ENCODE measurements around the gene PRCC. TPM values are rescaled to one million over a fixed set of nuclear protein-coding genes. Genes with fewer than 3 reads are reported as not detected.

The PRCC gene
- total and polyA plus RNA-seq, 2 of the 8 experiments (the other 6 are each of a cell fraction or from before 2014, with no cell fraction given), result 95.2 to 115 TPM

DNA sequence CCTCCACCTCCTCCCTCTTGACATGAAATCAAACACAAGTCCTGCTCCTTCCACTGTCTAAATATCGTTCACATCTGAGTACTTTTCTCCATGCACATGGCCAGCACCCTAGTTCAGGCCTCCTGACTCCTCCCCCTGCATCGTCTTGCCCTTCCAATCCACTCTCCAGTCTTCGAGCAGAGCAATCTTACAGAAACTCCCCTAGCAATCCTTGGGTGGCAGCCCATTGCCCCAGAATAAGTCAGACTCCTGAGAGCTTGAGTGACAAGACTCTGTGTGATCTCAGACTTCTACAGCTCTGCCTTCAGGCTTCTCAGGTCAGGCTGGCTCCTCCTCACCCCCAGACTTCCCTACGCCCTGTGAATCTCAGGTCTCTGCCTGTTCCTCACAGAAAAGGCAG is 43.8 kb downstream of the PRCC start:
- Histone ChIP-seq H2AK5ac (ENCODE audit: low read depth, low read length) (no peak overlapping the region), H3K14ac (ENCODE audit: insufficient read length) (no peak overlapping the region), H3K27me3 (replicated peaks in 1 of 4; ENCODE audit: control insufficient read depth in 3 of 4, extremely low read depth in 1 of 4, insufficient read depth in 3 of 4, low read length in 3 of 4) (peaks cover 1 to 46% (median 41%) of the 10 kb centered on the region in 4 experiments), H3K4me2 (ENCODE audit: insufficient read depth in 1 of 2, low read depth in 2 of 2, low read length in 2 of 2) (no peak overlapping the region), H2BK15ac (ENCODE audit: low read length) (no peak overlapping the region), H3K18ac (ENCODE audit: extremely low read depth, low read length) (no peak overlapping the region), H3K9ac (replicated peaks in 1 of 4; ENCODE audit: extremely low read depth in 1 of 4, low read depth in 3 of 4, low read length in 3 of 4) (no peak overlapping the region), H3K4me3 (ENCODE audit: extremely low read depth in 1 of 4, insufficient read depth in 2 of 4, low read depth in 3 of 4, low read length in 4 of 4) (no peak overlapping the region), H2AFZ (ENCODE audit: low read length) (no peak overlapping the region), H3K9me3 (ENCODE audit: insufficient read depth in 2 of 2, low read depth in 1 of 2, low read length in 1 of 2) (no peaks in the 10 kb centered on the region), H4K8ac (ENCODE audit: extremely low read depth, insufficient read depth, low read length) (no peak overlapping the region), H4K20me1 (replicated peaks in 1 of 2; ENCODE audit: control insufficient read depth in 1 of 2, insufficient read depth in 2 of 2, low read length in 2 of 2) (no peaks in the 10 kb centered on the region), H2BK20ac (ENCODE audit: low read length) (no peak overlapping the region), H3K23ac (ENCODE audit: insufficient read length) (no peak overlapping the region), H3K79me1 (ENCODE audit: low read depth, low read length) (no peaks in the 10 kb centered on the region), H2BK5ac (ENCODE audit: low read depth, low read length) (no peak overlapping the region), H3K56ac (replicated peaks; ENCODE audit: insufficient read length, low read depth, low read length) (no peak overlapping the region), H3K4ac (replicated peaks; ENCODE audit: insufficient read length, low read depth, low read length) (no peak overlapping the region), H3K27ac (ENCODE audit: low read depth, low read length) (no peak overlapping the region), H2BK120ac (replicated peaks; ENCODE audit: low read depth, low read length) (no peak overlapping the region), H2BK12ac (ENCODE audit: low read depth, low read length) (no peak overlapping the region), H4K91ac (replicated peaks; ENCODE audit: insufficient read length, low read length) (no peak overlapping the region), H4K5ac (ENCODE audit: insufficient read length, low read depth, low read length) (no peak overlapping the region), H3K4me1 (replicated peaks in 1 of 4; ENCODE audit: control insufficient read depth in 3 of 4, insufficient read depth in 4 of 4, low read length in 3 of 4) (peaks cover 0 to 11% (median 5%) of the 10 kb centered on the region in 4 experiments; a peak in 6 of 7 replicates), H3K79me2 (ENCODE audit: control insufficient read depth in 1 of 2, insufficient read depth in 2 of 2, low read length in 2 of 2) (no peaks in the 10 kb centered on the region), H3K36me3 (ENCODE audit: control insufficient read depth in 2 of 4, insufficient read depth in 4 of 4, low read length in 3 of 4) (no peaks in the 10 kb centered on the region), H3K23me2 (ENCODE audit: low read depth, low read length) (peaks cover 2% of the 10 kb centered on the region; the same call in 1 of the 2 replicates)
- no peak for DNase-seq (ENCODE audit: low read depth in 1 of 2, low spot score in 2 of 2)
- POLR2A ChIA-PET (ENCODE audit: partially characterized antibody), result interaction anchor here (0.9 to 1.3 kb wide), 4 partner anchors 10 to 122 kb away, joined by 3 to 6 read pairs (median 3); partner anchors contain the start of gene PRCC
- WGBS, 2 experiments (ENCODE audit: extremely low coverage in 1 of 2, insufficient coverage in 1 of 2, insufficient read length in 1 of 2, insufficient replicate concordance in 2 of 2, low coverage in 1 of 2, low lambda C conversion rate in 2 of 2, missing lambda C conversion rate in 1 of 2), result 76% methylated on average over 4 of the region's 4 CpGs; no CpG with 5 or more reads in 1 of the 2 experiments
- CTCF ChIA-PET (ENCODE audit: partially characterized antibody), result interaction anchor here (1.1 to 31.8 kb wide), 9 partner anchors 13 to 122 kb away, joined by 3 to 491 read pairs (median 4); partner anchors contain the start of genes INSRR and NTRK1
- FAIRE-seq, result no peak
- no peak for TF ChIP-seq RAD21 (IDR thresholded peaks at IDR 0.05 in 1 of 2, conservative IDR thresholded peaks at IDR 0.05 in 1 of 2; ENCODE audit: low read depth in 2 of 2, low read length in 2 of 2)
- no peak for TF ChIP-seq CBX5 (IDR thresholded peaks at IDR 0.05; ENCODE audit: low read depth, low read length)
- TF ChIP-seq, protein P1, sequence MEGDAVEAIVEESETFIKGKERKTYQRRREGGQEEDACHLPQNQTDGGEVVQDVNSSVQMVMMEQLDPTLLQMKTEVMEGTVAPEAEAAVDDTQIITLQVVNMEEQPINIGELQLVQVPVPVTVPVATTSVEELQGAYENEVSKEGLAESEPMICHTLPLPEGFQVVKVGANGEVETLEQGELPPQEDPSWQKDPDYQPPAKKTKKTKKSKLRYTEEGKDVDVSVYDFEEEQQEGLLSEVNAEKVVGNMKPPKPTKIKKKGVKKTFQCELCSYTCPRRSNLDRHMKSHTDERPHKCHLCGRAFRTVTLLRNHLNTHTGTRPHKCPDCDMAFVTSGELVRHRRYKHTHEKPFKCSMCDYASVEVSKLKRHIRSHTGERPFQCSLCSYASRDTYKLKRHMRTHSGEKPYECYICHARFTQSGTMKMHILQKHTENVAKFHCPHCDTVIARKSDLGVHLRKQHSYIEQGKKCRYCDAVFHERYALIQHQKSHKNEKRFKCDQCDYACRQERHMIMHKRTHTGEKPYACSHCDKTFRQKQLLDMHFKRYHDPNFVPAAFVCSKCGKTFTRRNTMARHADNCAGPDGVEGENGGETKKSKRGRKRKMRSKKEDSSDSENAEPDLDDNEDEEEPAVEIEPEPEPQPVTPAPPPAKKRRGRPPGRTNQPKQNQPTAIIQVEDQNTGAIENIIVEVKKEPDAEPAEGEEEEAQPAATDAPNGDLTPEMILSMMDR (IDR thresholded peaks at IDR 0.05; ENCODE audit: control extremely low read depth in 1 of 3, insufficient read depth in 1 of 3, low read depth in 1 of 3, low read length in 3 of 3), result no peak
- no peak for TF ChIP-seq ASH2L (IDR thresholded peaks at IDR 0.05; ENCODE audit: low read length)
- TF ChIP-seq, protein P2, sequence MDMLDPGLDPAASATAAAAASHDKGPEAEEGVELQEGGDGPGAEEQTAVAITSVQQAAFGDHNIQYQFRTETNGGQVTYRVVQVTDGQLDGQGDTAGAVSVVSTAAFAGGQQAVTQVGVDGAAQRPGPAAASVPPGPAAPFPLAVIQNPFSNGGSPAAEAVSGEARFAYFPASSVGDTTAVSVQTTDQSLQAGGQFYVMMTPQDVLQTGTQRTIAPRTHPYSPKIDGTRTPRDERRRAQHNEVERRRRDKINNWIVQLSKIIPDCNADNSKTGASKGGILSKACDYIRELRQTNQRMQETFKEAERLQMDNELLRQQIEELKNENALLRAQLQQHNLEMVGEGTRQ (IDR thresholded peaks at IDR 0.05; ENCODE audit: low read length), result no peak
- no peak for TF ChIP-seq SAP30 (IDR thresholded peaks at IDR 0.05; ENCODE audit: insufficient read depth, insufficient replicate concordance, low read length)
- no peak for TF ChIP-seq SP1 (IDR thresholded peaks at IDR 0.05; ENCODE audit: low read depth, low read length)
- no peak for TF ChIP-seq SRF (IDR thresholded peaks at IDR 0.05; ENCODE audit: low read depth, low read length)
- no peak for TF ChIP-seq RFX5 (IDR thresholded peaks at IDR 0.05; ENCODE audit: borderline replicate concordance, low read depth, low read length)
- TF ChIP-seq CHD2 (IDR thresholded peaks at IDR 0.05; ENCODE audit: low read length), result no peak
